Neural cell (in vitro differentiated cells): ENCODE measurements around the gene ERGIC3. TPM values are rescaled to one million over a fixed set of nuclear protein-coding genes. Genes with fewer than 3 reads are reported as not detected.
"Not testable (repeated sequence)": the region's sequence is repeated elsewhere in the genome, so short reads cannot be mapped to it uniquely, and the experiment has no call there.

ENCODE experiments used
- H2AFZ ChIP-seq: fragments of 200-600, 300-800 bp; sonication (generic), shearing (Covaris generic); 2 replicates; pipeline ENCODE4 v1.6.0; 2014; ENCODE audit warnings: low read depth, mild to moderate bottlenecking, antibody characterized with exemption, low read length, moderate library complexity
- H3F3A ChIP-seq: fragments of 200-600 bp; shearing (Covaris generic); 2 replicates; pipeline ENCODE4 v1.6.1; 2016; ENCODE audit warnings: mild to moderate bottlenecking, moderate library complexity, mixed read lengths, antibody characterized with exemption, low read length; ENCODE audit not compliant: insufficient read depth, poor library complexity, severe bottlenecking
- H3K27ac ChIP-seq: fragments of 200-600, 300-800 bp; sonication (generic), shearing (Covaris generic); 2 replicates; pipeline ENCODE4 v1.5.1; 2014; ENCODE audit warnings: mild to moderate bottlenecking, low read length, moderate library complexity
- H3K27me3 ChIP-seq: fragments of 300-800, 200-600 bp; sonication (generic), shearing (Covaris generic); 2 replicates; pipeline ENCODE4 v1.6.0; 2014; ENCODE audit warnings: mild to moderate bottlenecking, low read depth, low read length, moderate library complexity; ENCODE audit not compliant: insufficient read depth
- H3K36me3 ChIP-seq: fragments of 300-800, 200-600 bp; sonication (generic), shearing (Covaris generic); 2 replicates; pipeline ENCODE4 v1.5.1; 2014; ENCODE audit warnings: mild to moderate bottlenecking, antibody characterized with exemption, low read length, moderate library complexity; ENCODE audit not compliant: insufficient read depth
- H3K4me2 ChIP-seq: fragments of 300-800, 200-600 bp; sonication (generic), shearing (Covaris generic); 2 replicates; pipeline ENCODE4 v1.6.0; 2014; ENCODE audit warnings: mild to moderate bottlenecking, low read length
- H3K4me3 ChIP-seq: fragments of 300-800, 200-600 bp; sonication (generic), shearing (Covaris generic); 2 replicates; pipeline ENCODE4 v1.5.1; 2014; ENCODE audit warnings: mild to moderate bottlenecking, low read length, moderate library complexity
- H3K79me2 ChIP-seq: fragments of 200-600 bp; shearing (Covaris generic); replicated peaks from 2 replicates; pipeline ENCODE4 v1.6.0; 2014; ENCODE audit warnings: mild to moderate bottlenecking, low read length, moderate library complexity; ENCODE audit not compliant: insufficient read depth
- H3K9ac ChIP-seq: fragments of 300-800, 200-600 bp; sonication (generic), shearing (Covaris generic); 2 replicates; pipeline ENCODE4 v1.6.1; 2016; ENCODE audit warnings: mild to moderate bottlenecking, low read length, mixed read lengths
- H3K9me2 ChIP-seq: fragments of 200-600 bp; shearing (Covaris generic); 2 replicates; pipeline ENCODE4 v1.6.1; 2016; ENCODE audit warnings: mild to moderate bottlenecking, low read length, mixed read lengths; ENCODE audit not compliant: insufficient read depth
- H3K9me3 ChIP-seq: fragments of 200-600, 300-800 bp; sonication (generic), shearing (Covaris generic); 2 replicates; pipeline ENCODE4 v1.6.1; 2016; ENCODE audit warnings: mild to moderate bottlenecking, mixed run types, low read length, moderate library complexity, mixed read lengths
- H4K20me1 ChIP-seq: fragments of 200-600 bp; shearing (Covaris generic); 2 replicates; pipeline ENCODE4 v1.6.1; 2016; ENCODE audit warnings: mild to moderate bottlenecking, mixed run types; ENCODE audit not compliant: insufficient read depth
- EP300 ChIP-seq: fragments of 450-650 bp; conservative IDR thresholded peaks from 2 replicates; pipeline ENCODE4 v1.6.1; 2014; ENCODE audit warnings: antibody characterized with exemption, mild to moderate bottlenecking, moderate library complexity; ENCODE audit not compliant: poor library complexity, severe bottlenecking
- EZH2 ChIP-seq: fragments of 200-600, 300-800 bp; shearing (Covaris generic), sonication (generic); IDR thresholded peaks from 2 replicates; pipeline ENCODE4 v1.6.1; 2014; ENCODE audit warnings: antibody characterized with exemption, low read length, borderline replicate concordance, mild to moderate bottlenecking; ENCODE audit not compliant: insufficient read depth, poor library complexity, severe bottlenecking
- MXI1 ChIP-seq: fragments of 450-650 bp; conservative IDR thresholded peaks from 2 replicates; pipeline ENCODE4 v1.6.1; 2014; ENCODE audit warnings: antibody characterized with exemption, mild to moderate bottlenecking; ENCODE audit not compliant: poor library complexity, severe bottlenecking
- POLR2AphosphoS5 ChIP-seq: IDR thresholded peaks from 2 replicates; pipeline ENCODE4 v1.6.1; 2012
- RAD21 ChIP-seq: fragments of 450-650 bp; conservative IDR thresholded peaks from 2 replicates; pipeline ENCODE4 v1.6.1; 2014; ENCODE audit warnings: antibody characterized with exemption, mild to moderate bottlenecking, moderate library complexity
- SMC3 ChIP-seq: fragments of 450-650 bp; conservative IDR thresholded peaks from 2 replicates; pipeline ENCODE4 v1.6.1; 2014; ENCODE audit warnings: antibody characterized with exemption, mild to moderate bottlenecking, moderate library complexity; ENCODE audit not compliant: poor library complexity
- TAF1 ChIP-seq: IDR thresholded peaks from 2 replicates; pipeline ENCODE4 v1.6.1; 2012; ENCODE audit warnings: low read depth
- polyA plus RNA-seq: library from polyadenylated mRNA; depleted of rRNA; stranded (reverse); fragments of >200 nt; gene quantifications from 2 replicates; pipeline ENCODE4 v1.2.3, GENCODE V29; 2014
- TF ChIP-seq, protein P1 (sequence below): fragments of 450-650 bp; IDR thresholded peaks from 2 replicates; pipeline ENCODE4 v1.5.1; 2014; ENCODE audit warnings: antibody characterized with exemption, mild to moderate bottlenecking, moderate library complexity; ENCODE audit not compliant: poor library complexity, severe bottlenecking
- TF ChIP-seq, protein P2 (sequence below): IDR thresholded peaks from 2 replicates; pipeline ENCODE4 v1.6.1; 2012; ENCODE audit warnings: borderline replicate concordance

The ERGIC3 gene
- polyA plus RNA-seq, 1 donor from 2014 or later, result 385 TPM

DNA sequence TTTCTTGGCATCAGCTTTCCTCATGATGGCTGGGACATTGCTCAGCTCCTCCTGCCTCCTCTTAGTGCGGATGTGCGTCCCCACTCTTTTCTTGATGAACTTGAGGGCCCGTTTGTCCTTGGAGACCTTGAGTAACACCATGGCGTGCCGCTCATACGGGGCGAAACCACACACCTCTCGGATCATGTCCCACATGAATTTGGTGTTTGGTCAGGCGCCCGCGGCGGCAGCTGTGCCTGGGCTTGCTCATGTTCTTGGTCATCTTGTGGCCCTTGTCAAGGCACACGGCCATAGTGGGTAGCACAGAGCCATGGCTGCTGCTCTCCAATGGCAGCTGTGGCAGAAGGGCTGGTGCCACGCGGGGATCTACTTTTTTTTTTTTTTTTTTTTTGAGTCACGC lies 2.6 kb downstream of the ERGIC3 start:
- H4K20me1 ChIP-seq, result no peaks in the 10 kb centered on the region
- H2AFZ ChIP-seq, result no peak overlapping the region
- H3K27me3 ChIP-seq, result no peaks in the 10 kb centered on the region
- H3K79me2 ChIP-seq, result peaks cover 6% of the 10 kb centered on the region
- no peak overlapping the region for H3K4me3 ChIP-seq
- no peaks in the 10 kb centered on the region for H3K36me3 ChIP-seq
- no peaks in the 10 kb centered on the region for H3K9me3 ChIP-seq
- no peak overlapping the region for H3K27ac ChIP-seq
- no peak overlapping the region for H3K9ac ChIP-seq
- H3K9me2 ChIP-seq, result no peaks in the 10 kb centered on the region
- TF ChIP-seq EZH2 (no peak), EP300 (no peak), RAD21 (no peak), MXI1 (no peak), TAF1 (no peak), POLR2AphosphoS5 (no peak), SMC3 (no peak)
- TF ChIP-seq, protein P1, sequence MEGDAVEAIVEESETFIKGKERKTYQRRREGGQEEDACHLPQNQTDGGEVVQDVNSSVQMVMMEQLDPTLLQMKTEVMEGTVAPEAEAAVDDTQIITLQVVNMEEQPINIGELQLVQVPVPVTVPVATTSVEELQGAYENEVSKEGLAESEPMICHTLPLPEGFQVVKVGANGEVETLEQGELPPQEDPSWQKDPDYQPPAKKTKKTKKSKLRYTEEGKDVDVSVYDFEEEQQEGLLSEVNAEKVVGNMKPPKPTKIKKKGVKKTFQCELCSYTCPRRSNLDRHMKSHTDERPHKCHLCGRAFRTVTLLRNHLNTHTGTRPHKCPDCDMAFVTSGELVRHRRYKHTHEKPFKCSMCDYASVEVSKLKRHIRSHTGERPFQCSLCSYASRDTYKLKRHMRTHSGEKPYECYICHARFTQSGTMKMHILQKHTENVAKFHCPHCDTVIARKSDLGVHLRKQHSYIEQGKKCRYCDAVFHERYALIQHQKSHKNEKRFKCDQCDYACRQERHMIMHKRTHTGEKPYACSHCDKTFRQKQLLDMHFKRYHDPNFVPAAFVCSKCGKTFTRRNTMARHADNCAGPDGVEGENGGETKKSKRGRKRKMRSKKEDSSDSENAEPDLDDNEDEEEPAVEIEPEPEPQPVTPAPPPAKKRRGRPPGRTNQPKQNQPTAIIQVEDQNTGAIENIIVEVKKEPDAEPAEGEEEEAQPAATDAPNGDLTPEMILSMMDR, result no peak
- TF ChIP-seq, protein P2, sequence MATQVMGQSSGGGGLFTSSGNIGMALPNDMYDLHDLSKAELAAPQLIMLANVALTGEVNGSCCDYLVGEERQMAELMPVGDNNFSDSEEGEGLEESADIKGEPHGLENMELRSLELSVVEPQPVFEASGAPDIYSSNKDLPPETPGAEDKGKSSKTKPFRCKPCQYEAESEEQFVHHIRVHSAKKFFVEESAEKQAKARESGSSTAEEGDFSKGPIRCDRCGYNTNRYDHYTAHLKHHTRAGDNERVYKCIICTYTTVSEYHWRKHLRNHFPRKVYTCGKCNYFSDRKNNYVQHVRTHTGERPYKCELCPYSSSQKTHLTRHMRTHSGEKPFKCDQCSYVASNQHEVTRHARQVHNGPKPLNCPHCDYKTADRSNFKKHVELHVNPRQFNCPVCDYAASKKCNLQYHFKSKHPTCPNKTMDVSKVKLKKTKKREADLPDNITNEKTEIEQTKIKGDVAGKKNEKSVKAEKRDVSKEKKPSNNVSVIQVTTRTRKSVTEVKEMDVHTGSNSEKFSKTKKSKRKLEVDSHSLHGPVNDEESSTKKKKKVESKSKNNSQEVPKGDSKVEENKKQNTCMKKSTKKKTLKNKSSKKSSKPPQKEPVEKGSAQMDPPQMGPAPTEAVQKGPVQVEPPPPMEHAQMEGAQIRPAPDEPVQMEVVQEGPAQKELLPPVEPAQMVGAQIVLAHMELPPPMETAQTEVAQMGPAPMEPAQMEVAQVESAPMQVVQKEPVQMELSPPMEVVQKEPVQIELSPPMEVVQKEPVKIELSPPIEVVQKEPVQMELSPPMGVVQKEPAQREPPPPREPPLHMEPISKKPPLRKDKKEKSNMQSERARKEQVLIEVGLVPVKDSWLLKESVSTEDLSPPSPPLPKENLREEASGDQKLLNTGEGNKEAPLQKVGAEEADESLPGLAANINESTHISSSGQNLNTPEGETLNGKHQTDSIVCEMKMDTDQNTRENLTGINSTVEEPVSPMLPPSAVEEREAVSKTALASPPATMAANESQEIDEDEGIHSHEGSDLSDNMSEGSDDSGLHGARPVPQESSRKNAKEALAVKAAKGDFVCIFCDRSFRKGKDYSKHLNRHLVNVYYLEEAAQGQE, result no peak
- H3F3A ChIP-seq, result no peaks in the 10 kb centered on the region
- H3K4me2 ChIP-seq, result no peak overlapping the region

DNA sequence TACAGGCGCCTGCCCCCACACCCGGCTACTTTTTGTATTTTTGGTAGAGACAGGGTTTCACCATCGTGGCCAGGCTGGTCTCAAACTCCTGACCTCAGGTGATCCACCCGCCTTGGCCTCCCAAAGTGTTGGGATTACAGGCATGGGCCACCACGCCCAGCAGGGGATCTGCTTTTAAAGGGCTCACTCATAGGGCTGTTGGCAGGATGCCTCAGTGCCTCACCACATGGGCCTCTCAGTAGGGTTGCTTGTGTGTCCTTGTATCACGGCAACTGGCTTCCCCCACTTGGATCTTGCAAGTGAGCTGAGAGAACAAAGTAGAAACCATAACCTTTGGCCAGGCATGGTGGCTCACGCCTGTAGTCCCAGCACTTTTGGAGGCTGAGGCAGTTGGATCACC lies 3.1 kb downstream of the ERGIC3 start:
- not testable (repeated sequence) for H3K9me2 ChIP-seq, H2AFZ ChIP-seq, H3K4me2 ChIP-seq, H3F3A ChIP-seq, H3K27ac ChIP-seq, H4K20me1 ChIP-seq, H3K4me3 ChIP-seq, H3K9ac ChIP-seq, H3K79me2 ChIP-seq, H3K9me3 ChIP-seq, H3K36me3 ChIP-seq, H3K27me3 ChIP-seq

DNA sequence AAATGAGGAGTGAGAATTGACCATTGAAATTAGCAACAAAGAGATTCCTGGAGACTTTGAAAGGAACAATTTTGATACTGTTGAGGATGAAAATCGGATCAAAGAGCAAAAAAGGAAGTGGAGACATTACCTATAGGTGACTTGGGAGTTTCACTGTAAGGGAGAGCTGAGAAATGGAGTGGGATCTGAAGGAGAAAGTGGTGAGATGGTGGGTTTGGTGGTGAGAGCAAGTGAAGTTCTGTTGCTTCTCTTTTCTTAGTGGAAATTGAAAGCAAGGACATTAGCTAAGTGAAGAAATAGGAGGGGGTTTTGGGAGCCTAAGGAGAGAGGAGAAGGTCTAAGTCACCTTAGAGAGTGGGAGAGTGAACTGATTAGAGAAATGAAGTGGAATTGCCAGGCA lies 4.2 kb downstream of the ERGIC3 start:
- Histone ChIP-seq H3K27ac (no peak overlapping the region), H3F3A (no peaks in the 10 kb centered on the region), H3K9ac (no peak overlapping the region), H3K9me3 (no peaks in the 10 kb centered on the region), H3K79me2 (peaks cover 6% of the 10 kb centered on the region), H3K9me2 (no peaks in the 10 kb centered on the region), H3K36me3 (no peaks in the 10 kb centered on the region), H3K4me3 (no peak overlapping the region), H4K20me1 (no peaks in the 10 kb centered on the region), H3K4me2 (no peak overlapping the region), H2AFZ (no peak overlapping the region), H3K27me3 (no peaks in the 10 kb centered on the region)
- no peak for TF ChIP-seq SMC3
